GM12892 (cell line): ENCODE measurements around the gene HYPK.
"Not testable (repeated sequence)": the region's sequence is repeated elsewhere in the genome, so short reads cannot be mapped to it uniquely, and the experiment has no call there.

Source experiments
- DNase-seq: peaks from one replicate; pipeline ENCODE4 v3.0.0; 2011; ENCODE audit not compliant: insufficient read length
- FAIRE-seq: peaks from 2 replicates; lab custom pipeline; 2011; peaks lifted over from hg19 to GRCh38; lab: Jason Lieb, UNC
- POLR2A ChIP-seq: IDR thresholded peaks from 2 replicates; pipeline ENCODE4 v1.6.1; 2011; ENCODE audit warnings: low read depth, low read length, control low read depth
- POLR2AphosphoS5 ChIP-seq: IDR thresholded peaks from 2 replicates; pipeline ENCODE4 v1.6.1; 2011; ENCODE audit warnings: low read depth, low read length, control low read depth
- TAF1 ChIP-seq: IDR thresholded peaks from 2 replicates; pipeline ENCODE4 v1.6.1; 2011; ENCODE audit warnings: low read depth, mild to moderate bottlenecking, control low read depth, low read length, borderline replicate concordance

Gene HYPK

GRCh38 chr15:43826508-43827341, 26.3 kb downstream of the HYPK start, which contains the start of gene WDR76:
Gene WDR76 (plus strand): TSS chr15:43827002. CDS start chr15:43827033, 31 bp downstream.
- peak; percentile 83 for FAIRE-seq
- DNase-seq: peak; percentile 68
- TF ChIP-seq TAF1 (0 out of 2 replicates have a peak, but pooled peaks have one; percentile 33), POLR2A (peak; percentile 51; the same call in 1 of the 2 replicates), POLR2AphosphoS5 (no peak)

GRCh38 chr15:43828061-43828657, 27.8 kb downstream of the HYPK start:
- TF ChIP-seq POLR2A (no peak), POLR2AphosphoS5 (no peak), TAF1 (no peak)
- no peak for FAIRE-seq
- no peak for DNase-seq

GRCh38 chr15:43829951-43830540, 29.6 kb downstream of the HYPK start:
- DNase-seq, FAIRE-seq: not testable (repeated sequence)

- not testable (repeated sequence) for DNase-seq
These were observed 30.4 kb downstream of the HYPK start for GRCh38 chr15:43830691-43831275.

GRCh38 chr15:43831519-43832052, 31.2 kb downstream of the HYPK start:
- not testable (repeated sequence) for FAIRE-seq

More at GRCh38 chr15:43830691-43831275, 30.4 kb downstream of the HYPK start:
- FAIRE-seq: not testable (repeated sequence)

GRCh38 chr15:43832485-43832884, 32.1 kb downstream of the HYPK start:
- not testable (repeated sequence) for FAIRE-seq, DNase-seq

More at GRCh38 chr15:43831519-43832052, 31.2 kb downstream of the HYPK start:
- not testable (repeated sequence) for DNase-seq

GRCh38 chr15:43845421-43845820, 45.0 kb downstream of the HYPK start:
- TF ChIP-seq POLR2A (no peak), POLR2AphosphoS5 (no peak), TAF1 (no peak)
- DNase-seq (no peak), FAIRE-seq (no peak)

- no peak for TF ChIP-seq POLR2A
- TF ChIP-seq POLR2AphosphoS5: no peak
- DNase-seq (no peak), FAIRE-seq (no peak)
These were observed 50.9 kb downstream of the HYPK start for GRCh38 chr15:43851251-43851650.

- DNase-seq (no peak), FAIRE-seq (no peak)
- TF ChIP-seq POLR2AphosphoS5: no peak
- no peak for TF ChIP-seq TAF1
- TF ChIP-seq POLR2A: no peak
These were observed 52.2 kb downstream of the HYPK start for GRCh38 chr15:43852607-43853006.
